HG03432 (cell line): ENCODE results near the gene OXTR.

Experiments
- ATAC-seq: cut with Tn5 transposase; IDR thresholded peaks from one replicate; pipeline ENCODE4 v1.9.1; 2021; ENCODE audit warnings: mild to moderate bottlenecking, moderate library complexity; ENCODE audit not compliant: unreplicated experiment

Gene OXTR

DNA sequence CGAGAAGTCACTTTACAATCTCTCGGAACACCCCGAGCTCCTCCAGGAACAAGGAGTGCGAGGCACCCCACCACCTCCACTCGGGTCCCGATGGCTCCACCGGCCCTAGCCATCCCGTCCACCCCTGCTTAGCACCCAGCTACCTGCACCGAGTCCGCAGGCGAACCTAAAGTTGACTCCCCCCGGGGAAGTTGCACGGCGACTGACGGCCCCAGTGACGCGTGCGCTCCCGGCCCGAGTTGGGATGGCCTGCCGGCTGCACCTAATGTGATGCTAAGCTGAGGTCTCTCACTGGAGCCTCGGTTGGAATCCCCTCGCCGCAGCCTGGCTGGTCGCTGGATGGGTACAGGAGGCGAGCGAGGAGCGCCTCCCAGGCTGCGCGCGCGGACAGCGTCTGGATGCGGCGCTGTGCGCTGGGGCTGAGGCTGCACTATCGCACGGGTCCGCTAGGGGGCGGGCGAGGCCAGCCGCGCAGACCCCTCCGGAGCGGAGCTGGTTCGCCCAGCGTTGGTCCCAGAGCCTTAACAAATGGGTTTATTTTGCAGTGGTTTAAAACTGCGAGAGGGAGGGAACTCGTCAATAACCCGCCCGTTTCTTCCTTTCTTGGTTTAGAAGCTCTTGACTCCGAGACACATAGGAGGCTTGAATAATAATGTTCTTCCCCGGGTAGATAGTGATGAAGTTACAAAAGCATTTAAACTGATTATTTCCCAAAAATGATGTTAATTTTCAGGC lies at the start of gene OXTR:
Gene OXTR (minus strand): TSS at position 526 of the 735 bp plus-strand sequence. CDS start 1,426 bp downstream, outside the sequence.
- ATAC-seq: peak; percentile 78

DNA sequence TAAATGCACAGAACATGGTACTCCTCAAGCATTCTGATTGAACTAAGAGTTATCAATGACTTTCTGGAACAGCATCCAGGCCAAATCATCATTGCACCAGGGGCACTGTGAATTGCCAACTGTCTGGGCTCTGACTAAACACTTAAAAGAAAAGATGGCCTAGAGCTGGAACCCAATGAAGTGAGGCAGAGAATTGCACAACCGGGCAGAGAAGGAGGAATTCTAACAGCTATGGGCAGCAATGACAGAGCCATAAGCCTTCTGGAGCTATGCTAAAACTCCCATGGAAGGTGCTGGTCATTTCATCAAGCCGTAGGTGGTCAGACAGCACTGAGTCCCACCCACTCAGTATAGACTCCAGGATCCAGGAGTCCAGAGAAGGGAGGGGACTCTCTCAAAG lies 48.1 kb upstream of the OXTR start:
- ATAC-seq: no peak

DNA sequence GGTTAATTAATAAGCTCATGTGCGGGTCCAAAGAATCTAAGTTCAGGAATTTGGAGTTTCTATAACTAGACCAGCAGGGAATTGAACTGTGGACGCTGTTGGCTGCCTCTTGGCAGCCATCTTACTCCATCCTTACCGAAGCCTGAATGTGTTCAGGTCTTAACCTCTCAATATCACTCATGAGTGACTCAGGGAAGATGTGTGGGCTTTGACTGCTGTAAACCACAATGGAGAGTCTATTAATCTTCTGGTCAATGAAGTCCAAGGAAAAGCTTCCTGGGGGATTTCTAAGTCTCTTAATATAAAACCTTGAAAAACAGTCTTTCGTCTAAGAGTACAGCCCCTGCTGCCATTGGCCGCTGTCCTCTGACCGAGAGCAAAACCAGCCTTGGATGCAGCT lies 46.7 kb upstream of the OXTR start:
- no peak for ATAC-seq

DNA sequence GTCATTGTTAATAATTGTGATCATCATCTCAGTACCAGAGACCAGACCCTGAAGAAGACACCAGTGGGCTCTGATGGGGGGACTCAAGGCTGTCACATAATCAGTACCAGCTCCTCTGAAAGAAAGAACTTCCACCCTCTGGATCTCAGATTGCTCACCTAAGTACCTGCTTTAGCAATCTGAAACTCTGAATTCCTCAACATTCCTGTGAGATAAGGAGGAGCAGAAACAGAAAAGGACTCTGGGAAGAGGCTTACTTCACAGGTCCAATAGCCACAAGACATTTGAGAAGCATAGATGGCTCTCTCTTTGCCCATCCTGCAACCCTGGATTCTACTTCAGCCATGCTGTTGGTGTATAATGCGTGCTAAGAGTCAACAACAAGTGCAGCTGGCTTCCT lies 44.0 kb upstream of the OXTR start:
- ATAC-seq: no peak

DNA sequence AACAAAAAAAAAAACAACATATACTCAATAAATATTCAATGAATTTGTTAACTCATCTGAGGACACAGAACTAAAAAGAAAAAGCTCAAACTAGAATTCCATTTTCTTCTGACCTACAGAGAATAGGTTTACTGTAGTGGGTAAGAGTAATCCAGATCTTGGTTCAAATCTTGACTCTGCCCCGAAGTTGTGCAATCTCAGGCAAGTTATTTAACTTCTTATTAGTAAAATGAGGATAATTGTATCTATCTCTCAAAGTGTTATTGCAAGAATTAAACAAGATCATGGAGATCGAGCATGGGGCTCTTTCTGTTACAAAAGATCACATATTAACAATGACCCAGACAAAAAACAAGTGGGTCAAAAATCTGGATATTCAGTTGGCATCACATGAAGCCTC lies 41.1 kb upstream of the OXTR start:
- no peak for ATAC-seq

- ATAC-seq: no peak
These were observed 36.4 kb upstream of the OXTR start for GRCh38 chr3:8805774-8806173.

DNA sequence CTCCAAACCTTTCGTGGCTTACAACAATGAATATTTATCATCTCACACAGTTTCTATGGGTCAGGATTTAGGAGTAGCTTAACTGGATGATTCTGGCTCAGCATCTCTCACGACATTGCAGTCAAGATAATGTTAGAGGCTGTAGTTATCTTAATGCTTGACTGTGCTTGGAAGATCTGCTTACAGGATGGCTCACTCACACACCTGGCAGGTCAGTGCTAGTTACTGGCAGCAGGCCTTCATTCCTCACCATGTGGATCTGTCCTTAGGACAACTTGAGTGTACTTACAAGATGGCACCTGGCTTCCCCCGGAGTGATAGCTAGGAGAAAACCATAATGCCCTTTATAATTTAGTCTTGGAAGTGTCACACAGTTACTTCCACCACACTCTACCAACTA lies 32.8 kb upstream of the OXTR start:
- ATAC-seq: no peak

DNA sequence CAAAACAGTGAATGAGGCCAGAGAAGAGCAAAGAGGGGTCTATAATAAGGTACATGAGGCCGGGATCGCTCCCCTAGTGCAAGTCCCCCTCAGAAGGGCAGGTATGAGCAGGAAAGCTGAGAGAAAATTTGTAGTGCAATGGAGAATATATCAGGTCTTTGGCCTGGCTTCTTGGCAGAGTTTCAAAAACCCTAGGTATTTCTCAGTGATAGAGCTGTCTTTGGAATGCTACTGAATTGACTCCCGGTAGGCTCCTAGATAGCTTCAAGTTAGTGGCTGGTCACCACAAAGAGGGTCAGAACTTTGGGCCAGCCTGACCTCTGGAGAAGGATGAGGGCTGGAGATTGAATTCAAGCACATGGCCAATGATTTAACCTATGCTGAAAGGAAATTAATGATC lies 30.6 kb upstream of the OXTR start:
- ATAC-seq: no peak

DNA sequence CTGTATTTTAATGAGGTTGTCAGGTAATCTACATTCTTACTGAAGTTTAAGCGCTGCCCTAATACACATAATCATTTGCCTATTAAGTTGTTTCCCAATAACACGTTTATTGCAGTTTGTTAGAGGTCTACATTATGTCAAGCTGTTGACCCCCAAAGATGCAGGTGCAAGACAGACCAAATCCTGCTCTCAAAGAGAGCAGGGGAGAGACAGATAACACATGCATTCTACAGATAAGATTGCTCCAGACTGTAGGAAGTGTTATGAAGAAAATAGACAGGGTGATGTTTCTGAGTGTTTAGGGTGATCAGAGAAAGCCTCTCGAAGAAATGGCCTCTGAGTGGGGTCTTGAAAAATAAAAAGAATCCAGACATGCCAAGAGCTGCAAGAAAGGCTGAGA lies 24.8 kb upstream of the OXTR start:
- no peak for ATAC-seq

GRCh38 chr3:8793242-8793641 lies 23.8 kb upstream of the OXTR start:
- ATAC-seq: no peak

- no peak for ATAC-seq
These were observed 21.1 kb upstream of the OXTR start for GRCh38 chr3:8790529-8790928.

DNA sequence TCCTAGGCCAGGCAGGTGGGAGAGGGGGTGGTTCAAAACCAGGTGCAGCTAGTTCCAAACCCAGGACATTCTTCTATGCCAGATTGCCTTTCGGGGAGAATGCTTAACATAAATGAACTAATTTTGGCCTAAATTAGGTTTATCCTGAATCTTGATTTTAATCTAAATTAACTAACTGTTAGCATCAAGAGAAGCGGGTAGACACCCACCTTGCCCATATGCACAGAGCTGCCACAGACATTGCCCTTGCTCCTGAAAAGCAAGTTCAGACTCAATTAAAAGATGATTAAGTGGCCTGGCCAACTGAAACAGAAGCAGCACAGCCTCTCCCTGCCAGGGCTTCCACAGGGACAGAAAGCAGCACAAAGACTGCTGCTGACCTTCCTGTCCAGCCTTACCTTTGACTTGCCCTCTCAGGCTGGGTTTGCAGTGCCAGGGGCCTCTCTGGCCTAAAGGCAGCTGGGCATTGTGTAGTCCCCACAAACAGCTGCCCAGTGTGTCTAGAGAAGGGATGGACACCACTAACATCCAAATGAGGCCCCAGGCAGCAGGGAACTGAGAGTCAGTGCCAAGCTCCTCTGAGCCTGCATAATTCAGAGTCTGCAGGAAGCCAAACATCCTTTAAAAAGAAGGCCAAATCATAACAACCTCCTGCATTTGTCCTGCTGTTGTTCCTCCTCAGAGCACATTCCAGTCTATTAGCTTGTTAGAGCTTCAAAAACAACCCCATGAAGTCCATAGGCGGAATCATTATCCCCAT lies 15.4 kb upstream of the OXTR start:
- no peak for ATAC-seq

GRCh38 chr3:8780279-8780678 lies 10.9 kb upstream of the OXTR start:
- no peak for ATAC-seq

DNA sequence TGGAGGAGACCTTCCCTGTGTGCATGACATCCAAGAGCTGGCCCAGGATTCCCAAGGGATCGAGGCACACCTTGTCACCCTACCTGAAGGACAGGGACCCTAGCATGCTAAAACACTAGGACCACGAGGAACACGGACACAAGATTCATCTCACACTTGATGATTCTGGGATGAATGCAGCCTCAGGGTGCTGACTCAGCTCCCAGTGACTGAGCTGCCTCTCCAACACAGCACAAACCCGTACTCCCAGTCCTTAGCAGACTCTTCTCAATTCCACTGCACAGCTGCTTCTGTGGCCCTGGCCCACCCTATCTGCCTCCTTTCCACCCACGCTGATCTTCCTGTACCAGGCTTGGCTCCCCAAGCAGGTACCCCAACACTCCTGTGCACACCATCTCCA lies 9.1 kb upstream of the OXTR start:
- ATAC-seq: no peak

GRCh38 chr3:8777978-8778267 lies 8.5 kb upstream of the OXTR start:
- ATAC-seq: no peak

DNA sequence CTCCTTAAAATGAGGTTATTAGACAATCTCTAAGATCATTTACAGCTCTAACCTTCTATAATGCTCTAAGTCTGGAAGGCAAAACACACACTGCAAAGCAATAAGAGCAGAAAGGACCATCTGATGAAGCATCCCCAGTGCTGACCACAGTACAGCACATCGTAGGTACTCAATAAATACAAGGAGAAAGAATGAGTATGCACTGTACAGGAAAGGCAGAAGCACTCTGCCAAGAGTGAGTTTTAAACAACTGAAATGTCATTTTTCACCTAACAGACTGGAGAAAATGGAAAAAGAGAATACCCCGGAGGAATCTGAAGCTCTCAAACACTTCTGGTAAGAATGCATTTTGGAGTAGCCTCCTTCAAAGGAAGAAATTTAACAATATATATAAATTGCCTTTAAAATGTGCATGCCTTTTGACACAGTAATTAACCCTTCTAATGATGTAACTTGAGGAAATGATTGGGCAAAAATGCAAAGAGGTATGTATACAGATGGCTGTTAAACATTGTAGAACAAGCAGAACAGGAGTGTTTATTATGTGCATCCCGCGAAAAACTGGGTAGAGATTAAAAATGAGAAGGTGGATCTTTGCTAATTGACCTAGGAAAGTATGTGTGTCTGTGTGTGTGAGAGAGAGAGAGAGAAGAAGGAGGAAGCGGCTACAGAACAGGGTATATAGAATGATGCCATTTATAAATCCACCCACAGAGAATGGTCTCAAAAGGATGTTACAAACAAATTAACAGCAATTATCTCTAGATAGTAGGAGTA lies 8.0 kb upstream of the OXTR start:
- peak; percentile 71 for ATAC-seq

DNA sequence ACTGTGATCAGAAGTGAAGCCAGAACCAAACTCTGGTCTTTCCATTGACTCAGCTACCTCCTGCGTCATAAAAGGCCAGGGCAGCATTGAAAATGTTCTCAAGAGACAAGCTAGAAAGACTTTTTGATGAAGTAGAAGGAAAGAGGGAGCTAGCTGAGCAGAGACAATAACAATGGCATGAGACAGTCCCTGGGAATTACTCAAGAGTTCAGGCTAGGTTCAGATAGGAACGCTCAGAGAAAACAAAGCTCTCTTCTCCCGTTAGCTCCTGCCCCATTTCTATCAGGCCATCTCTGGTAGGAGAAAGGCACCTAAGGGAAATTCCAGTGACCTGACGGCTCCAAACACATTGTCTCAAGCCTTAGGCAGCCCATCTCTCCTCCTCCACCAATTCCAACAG lies 7.0 kb upstream of the OXTR start:
- no peak for ATAC-seq

- ATAC-seq: no peak
These were observed 6.2 kb upstream of the OXTR start for GRCh38 chr3:8775602-8776001.

DNA sequence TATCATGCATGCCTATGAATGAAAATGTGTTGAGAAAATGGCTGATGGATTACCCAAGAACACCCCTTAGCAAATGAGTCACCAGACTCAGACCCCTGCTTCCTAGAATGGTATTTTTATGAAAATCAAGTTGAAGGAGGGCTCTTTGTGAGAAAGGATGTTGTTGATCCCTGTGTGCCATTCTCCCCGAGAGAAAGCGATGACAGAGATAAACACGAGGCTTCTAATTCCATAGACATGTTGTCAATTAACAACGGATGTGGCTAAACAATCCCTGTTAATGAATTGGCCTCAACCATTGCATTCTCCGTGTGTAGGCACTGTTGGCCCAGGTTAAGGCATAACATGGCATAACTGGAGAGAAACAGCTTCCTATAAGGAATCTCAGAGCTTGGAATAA lies 5.8 kb upstream of the OXTR start:
- ATAC-seq: no peak

- ATAC-seq: no peak
These were observed 4.6 kb upstream of the OXTR start for GRCh38 chr3:8773941-8774542.

GRCh38 chr3:8768364-8769087 lies 887 bp downstream of the OXTR start:
- ATAC-seq: peak; percentile 35
